ENCODE data around the gene PRKAB1.

PRKAB1 gene

DNA sequence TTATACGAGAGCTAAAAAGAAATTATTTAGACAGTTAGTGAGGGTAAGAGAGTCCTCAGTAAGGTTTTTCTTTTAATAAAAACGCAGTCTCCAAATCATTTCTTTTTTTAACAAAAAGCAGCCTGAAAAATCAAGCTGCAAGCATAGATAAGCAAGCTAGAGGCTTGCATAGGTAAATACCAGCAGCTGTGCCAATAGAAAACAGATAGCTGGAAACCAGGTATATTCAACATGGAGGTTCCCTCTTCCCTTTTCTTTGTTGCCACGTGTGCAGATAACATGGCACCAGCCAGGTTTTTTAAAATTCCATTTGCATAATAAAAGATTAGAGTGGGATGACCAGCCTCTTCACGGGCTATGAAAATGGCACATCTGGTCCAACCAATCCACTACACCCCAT lies 6.1 kb upstream of the PRKAB1 start:
- DNase-seq (ENCODE audit: low read depth, low spot score): no peak

DNA sequence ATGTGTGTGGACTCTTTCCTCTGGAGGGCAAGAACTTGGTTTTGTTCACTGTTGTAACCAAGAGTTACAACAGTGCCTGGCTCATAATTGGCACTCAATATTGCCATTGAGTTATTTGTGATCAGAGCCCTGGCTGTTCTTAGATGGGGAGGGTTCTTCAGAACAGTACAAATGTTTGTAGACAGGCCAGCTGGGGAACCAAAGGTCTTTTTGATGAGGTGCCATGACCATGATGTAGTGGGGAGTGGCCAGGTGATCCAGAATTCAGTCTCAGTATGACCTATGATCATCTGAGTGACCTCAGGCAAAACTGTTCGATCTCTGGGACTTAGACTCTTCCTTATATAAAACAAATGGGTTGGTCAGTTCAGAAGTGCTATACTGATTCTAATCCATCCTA lies 3.3 kb upstream of the PRKAB1 start:
- no peak for DNase-seq (ENCODE audit: low read depth, low spot score)

DNA sequence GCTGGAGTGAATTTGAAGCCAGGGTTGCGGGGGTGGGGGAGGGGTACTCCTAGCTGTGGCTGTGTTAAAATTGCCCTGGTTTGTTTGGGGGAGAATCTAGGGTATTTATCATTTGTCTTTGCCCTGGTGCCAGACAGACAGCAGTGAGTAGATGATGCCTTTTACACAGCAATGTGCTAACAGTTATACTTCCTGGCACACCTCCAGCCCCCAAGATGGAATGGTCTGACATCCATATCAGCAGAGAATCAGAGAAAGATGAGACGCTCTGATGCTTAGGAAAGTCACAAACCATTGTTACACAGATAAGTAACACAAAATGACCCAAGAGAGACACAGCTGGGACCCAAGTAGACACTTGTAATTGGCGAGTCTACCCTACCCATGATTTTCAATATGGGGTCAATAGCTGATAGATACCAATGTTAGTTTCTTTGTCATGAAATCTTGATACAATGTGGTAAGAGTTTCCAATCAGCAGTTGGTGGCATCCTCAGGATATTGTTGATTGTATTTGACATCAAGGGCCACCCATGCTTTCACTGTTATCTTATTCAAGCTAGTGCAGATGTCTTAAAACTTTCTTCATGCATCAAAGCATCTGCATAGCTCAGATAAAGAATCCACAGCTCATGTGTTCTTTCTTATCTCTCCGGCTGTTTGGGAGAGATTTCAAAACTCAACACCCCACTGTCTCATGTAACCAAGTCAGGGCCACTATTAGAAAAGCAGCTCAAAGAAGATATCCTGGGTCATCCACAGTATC lies 2.6 kb upstream of the PRKAB1 start:
- DNase-seq (ENCODE audit: low read depth, low spot score): no peak

DNA sequence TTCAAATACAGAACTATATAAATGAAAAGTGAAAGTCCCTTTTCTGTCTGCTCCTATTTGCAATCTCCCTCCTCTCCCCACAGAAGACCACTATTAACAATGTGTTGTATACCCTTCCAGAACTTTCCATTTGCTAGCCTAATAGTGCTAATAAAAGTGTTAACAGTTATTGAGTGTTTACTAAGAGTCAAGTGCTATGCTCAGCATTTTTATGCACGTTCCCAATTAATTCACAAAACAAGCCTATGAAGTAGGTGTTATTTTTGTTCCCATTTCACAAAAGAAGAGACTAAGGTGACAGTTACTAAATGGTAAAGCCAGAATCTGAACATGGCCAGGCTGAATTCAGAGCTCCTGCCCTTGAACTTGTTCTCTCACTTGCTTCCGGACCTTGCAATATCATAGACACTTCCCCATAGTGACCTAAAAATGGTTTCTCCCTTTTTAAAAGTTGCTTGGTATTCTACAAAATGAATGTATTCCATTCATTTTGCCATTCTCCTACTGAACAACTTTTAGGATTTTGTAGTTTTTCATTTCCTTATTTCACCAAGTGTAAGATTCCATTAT lies 1.6 kb upstream of the PRKAB1 start:
- DNase-seq (ENCODE audit: low read depth, low spot score): no peak

DNA sequence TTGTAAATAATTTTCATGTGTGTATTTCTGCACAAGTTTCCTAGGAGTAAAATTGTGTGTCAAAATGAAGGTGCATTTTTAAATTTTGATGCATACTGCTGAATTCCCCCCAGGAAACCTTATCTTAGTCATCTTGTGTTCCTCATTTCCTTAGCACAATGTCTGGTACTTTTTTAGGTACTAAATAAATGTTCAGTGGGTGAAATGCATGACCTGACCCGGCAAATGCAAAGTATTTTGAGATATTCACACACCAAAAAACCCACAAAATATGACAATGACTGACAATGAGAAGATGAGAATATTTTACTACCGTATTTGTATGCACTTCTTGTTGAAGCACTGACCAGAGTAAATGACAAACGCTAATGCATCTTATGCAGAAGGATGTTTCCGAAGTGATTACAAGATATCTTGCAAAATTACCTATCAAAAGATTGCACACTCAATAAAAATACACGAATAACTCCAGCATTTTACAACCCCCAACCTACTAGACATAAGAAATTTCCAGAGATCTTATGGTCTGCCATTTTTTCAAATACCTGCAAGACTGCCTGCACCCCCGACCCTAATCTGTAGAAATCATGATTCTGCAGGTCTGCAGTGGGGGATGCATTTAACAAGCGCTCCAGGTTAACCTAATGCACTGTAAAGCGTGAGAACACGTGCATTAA lies 895 bp upstream of the PRKAB1 start:
- no peak for DNase-seq (ENCODE audit: low read depth, low spot score)

DNA sequence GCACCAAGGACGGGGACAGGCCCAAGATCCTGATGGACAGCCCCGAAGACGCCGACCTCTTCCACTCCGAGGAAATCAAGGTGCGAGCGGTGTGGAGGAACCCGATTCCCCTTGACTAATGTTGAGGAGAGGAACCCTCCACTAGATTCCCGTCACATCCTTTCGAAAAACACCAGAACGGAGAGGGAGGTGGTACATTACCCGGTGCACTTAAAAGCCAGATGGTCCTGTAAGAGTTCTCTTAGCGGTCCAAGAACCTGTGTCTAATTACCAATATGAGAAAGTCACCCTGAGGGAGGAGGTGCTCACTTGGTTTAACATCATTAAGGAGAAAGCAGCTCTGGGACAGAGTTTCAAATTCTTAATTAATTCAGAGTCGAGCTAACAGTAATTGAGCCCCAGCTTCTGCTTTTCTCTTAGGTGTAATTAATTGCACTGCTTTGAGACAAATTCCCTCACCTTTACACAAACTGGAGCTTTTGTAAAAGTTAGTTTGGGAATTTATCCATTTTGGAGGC lies 450 bp downstream of the PRKAB1 start:
- DNase-seq (ENCODE audit: low read depth, low spot score): no peak

DNA sequence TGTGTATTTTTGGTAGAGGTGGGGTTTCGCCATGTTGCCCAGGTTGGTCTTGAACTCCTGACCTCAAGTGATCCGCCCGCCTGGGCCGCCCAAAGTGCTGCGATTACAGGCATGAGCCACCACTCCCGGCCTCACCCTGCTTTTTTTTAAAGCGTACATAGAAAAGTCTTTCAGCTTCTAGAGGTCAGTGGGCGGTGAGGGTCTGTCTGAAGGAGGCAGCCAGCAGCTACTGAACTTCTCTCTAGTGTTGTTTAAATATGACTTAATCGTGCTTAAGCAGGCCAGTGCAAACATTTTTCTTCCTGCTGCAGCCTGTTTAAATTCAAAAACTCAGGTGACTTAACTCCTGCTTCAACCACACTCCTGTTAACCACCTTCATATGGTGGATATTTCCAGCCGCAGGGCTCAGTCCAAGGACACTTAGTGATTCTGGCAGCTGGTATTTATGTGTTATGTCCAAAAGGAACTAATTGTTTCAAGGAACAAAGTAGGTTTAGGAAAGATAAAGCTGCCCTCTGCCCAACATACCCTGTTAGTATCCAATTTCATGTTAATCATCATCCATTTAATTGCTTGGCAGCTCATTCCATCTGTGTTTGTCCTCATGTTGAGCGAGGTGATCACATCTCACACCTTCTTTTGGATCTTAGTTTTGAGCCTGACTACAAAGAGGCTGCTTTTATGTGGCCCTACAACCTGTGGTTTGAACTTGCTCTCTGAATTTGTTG lies 2.0 kb downstream of the PRKAB1 start:
- no peak for DNase-seq (ENCODE audit: low read depth, low spot score)

DNA sequence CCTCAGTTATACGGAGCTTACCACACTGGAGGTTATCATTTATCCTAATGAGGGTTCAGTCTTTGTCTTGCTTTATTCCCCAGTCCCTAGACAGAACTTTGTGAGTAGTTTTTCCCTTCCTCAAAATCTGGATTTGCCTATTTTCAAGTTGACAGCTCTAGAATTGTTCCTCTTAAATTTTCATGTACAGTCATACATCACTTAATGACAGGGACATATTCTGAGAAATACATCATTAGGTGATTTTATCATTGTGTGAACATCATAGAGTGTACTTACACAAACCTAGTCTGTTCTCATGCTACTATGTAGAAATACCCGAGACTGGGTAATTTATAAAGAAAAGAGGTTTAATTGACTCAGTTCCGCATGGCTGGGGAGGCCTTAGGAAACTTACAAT lies 3.1 kb downstream of the PRKAB1 start:
- no peak for DNase-seq (ENCODE audit: low read depth, low spot score)

DNA sequence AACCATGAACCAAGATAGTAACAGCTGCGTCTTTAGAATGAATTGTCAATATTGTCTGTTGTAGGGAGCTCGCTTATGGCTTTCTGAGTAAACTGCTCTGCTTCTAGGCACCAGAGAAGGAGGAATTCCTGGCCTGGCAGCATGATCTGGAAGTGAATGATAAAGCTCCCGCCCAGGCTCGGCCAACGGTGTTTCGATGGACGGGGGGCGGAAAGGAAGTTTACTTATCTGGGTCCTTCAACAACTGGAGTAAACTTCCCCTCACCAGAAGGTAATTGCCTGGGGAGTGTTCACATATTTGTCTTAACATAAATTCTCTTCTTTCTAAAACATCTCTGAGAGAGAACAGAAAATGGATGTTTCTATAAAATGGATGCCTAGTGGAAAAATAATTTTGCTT lies 4.3 kb downstream of the PRKAB1 start:
- DNase-seq (ENCODE audit: low read depth, low spot score): no peak

DNA sequence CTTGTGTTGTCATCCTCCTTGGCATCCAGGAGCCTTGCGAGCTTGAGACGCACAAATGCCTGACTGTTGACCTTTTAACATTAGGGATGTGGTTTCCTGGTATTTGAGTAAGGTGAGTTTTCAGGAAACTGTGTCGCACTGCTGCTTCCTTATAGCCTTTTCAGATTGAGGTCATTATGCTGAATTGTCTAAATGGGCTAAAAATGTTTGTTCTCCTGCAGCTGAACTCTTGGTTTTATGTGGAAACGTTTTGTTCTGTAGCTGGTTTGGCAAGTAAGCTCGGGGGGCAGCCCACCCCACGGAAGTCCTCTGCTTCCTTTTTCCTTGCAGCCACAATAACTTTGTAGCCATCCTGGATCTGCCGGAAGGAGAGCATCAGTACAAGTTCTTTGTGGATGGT lies 5.7 kb downstream of the PRKAB1 start:
- no peak for DNase-seq (ENCODE audit: low read depth, low spot score)

DNA sequence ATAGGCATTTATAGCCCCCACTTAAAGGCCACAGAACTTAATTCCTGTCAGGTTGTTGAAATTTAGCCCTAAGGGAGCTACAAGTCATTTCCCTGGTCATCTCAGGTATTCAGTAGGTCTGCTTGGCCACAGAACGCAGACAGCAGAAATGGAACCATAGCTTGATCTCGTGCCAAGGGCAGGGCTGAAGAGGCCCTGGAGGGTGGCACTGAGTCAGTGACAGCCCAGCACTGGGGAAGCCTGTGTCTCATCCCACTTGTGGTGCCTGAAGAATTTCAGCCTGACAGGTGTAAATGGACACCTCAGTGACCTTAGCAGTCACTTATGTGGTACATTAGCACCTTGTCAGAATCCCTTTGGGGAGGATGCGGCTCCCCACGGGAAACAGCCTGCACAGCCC lies 6.6 kb downstream of the PRKAB1 start:
- no peak for DNase-seq (ENCODE audit: low read depth, low spot score)

DNA sequence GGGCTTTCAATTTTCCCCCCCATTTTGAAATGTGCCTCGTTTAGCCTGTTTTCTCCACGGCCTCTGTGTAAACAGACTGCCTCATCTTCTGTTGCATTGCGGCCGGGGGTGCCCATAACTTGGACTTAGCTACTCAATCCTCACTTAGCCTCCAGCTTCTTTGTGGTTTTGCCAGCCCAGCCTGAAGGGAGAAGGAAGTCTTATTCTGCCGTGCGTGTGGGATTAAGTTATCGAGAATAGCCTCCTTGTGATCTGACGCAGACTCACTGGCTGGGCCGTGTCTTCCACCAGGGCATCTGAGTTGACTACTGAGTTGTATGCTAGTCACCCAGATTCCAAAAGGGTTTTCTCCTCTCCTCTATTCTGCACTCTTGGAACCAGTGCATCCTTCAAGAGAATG lies 8.1 kb downstream of the PRKAB1 start:
- no peak for DNase-seq (ENCODE audit: low read depth, low spot score)

DNA sequence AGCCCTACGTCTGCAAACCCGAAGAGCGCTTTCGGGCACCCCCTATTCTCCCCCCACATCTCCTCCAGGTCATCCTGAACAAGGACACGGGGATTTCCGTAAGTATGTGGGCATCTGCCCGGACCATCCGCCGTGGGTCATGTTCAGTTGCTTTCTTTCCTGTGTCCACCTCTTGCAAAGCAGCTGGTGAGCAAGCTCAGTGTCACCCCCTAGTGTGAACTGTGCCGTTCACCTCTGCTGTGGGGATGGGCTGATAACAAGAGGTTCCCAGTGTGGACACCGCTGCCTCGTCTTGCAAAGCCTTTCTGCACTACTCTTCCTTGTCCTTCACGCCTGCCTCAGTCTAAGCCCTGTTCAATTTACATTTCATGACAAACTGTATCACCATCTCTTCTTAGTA lies 8.6 kb downstream of the PRKAB1 start:
- DNase-seq (ENCODE audit: low read depth, low spot score): no peak

DNA sequence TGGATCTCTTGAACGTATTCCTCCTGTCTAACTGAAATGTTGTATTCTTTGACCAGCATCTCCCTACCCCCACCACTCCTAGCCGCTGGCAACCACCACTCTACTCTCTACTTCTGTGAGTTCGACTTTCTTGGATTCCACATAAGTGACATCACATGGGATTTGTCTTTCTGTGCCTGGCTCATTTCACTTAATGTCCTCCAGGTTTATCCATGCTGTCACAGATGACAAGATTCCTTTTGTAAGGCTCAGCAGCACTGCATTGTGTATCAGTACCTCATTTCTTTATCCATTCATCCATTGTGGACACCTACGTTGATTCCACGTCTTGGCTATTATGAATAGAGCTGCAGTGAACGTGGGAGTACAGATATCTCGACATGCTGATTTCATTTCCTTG lies 10.5 kb downstream of the PRKAB1 start:
- DNase-seq (ENCODE audit: low read depth, low spot score): no peak

DNA sequence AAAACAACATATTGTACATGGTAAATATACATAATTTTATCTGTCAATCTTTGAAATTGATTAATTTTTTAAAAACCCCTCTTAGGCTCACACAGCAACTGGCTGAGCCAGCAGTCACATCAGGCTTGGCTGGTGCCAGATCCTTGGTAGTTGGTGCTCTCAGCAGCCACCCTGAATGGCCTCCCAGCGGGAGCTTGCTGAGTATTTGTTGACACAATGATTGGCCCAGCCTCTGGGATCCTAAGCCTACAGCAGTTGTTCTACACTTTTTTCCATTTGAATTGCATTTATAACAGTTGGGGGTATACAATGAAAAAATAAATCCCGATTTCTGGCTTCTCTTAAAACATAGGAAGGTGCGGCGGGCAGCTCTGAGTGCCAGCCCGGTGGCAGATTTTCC lies 11.1 kb downstream of the PRKAB1 start:
- no peak for DNase-seq (ENCODE audit: low read depth, low spot score)

DNA sequence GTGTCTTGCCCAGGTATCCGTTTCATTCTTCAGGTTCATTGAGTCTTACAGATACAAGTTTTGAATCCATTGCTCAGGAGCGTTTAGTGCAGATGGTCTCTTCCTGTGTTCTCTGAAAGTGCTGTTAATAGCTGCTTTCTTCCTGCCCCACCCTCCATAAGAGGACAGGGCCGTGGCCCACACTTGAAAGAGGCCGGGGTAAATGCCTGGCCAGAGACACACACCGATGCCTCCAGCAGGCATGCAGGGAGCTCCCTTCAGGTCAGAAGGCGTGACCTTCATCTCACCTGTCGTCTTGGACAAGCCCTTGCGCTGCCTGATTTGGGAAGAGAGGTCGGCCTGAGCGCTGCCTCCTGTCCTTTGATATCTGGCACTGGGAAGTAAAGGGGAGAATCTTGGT lies 11.6 kb downstream of the PRKAB1 start:
- no peak for DNase-seq (ENCODE audit: low read depth, low spot score)

DNA sequence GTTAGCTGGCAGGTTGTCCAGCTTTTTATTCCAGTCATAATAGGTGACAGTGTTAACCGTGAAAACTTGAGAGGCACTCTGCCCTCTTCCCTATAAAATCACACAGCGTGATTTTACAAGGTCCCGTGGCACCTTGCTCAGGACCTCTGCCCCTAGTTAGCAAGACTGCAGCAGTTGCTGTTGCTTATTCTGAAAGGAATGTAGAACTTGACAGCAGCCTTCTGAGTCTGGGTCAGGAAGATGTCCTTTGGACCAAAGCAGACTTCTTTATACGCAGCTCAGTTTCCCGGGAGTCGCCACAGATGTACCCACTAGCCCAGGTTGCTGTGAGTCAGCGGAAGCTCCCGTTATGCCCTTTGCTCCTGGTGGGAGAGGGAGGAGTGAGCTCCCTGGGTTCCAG lies 13.2 kb downstream of the PRKAB1 start:
- no peak for DNase-seq (ENCODE audit: low read depth, low spot score)

DNA sequence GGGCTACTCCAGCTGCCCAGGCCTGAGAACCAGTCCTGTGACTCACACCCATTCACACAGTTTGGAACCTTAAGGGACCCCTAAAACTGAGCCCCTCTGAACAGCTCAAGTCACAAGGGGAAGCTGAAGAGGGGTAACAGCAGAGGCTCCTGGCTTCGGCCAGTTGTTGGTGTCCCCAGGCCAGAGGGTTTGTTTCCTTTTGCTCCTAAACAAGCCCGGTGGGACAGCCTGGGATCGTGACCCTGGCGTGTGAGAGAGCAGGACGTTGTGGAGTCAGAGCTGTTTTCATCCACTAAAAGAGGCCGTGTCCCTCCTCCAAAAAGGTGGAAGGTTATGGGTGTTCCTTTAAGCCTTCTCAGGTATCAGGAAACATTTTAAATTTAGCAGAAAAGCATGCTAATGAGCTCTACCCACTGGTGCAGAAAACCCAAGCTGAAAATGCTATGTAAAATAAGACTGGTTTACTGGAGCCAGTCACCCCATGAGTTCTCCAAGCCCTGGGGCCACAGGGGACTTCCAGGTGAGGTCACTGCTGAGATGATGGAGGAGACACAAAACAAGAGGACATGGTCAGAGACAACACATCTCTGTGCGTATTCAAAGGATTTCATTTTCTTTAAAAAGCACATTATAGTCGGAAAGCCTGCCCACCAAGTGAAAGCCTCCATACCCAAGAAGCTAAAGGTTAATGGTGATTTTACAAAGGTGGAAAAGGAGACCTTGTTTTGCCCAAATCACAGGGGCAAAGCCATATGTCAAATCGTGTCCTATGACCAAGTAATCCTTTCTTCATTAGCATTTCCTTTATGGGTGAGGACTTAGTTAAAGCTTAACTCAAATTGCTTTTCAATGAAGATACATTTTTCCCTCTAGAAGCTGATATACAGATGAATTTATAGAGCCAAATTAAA lies 14.1 kb downstream of the PRKAB1 start:
- DNase-seq (ENCODE audit: low read depth, low spot score): no peak

DNA sequence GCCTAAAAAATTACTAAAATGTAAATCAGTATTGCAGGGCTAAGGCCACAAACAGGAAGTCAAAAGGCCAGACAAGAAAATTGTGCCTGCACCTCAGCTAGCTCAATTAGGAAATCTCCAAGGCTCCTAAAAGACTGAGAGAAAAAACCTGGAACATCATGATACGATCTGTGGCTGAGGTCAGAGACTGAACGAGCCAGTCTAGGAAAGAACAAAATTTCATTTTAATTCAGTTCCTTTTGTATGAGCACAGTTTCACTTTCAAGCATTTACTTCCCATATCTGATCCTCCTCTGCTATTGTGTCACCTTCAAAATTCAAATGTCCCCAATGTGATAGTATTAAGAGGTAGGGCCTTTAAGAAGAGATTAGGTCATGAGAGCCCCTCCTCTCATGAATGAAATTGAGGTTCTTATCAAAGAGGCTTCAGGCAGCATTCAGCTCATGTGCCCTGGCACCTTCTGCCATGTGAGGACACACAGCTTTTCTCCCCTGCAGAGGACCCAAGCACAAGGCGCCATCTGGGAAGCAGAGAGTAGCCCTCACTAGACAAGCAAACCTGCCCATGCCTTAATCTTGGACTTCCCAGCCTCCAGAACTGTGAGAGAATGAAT lies 14.8 kb downstream of the PRKAB1 start:
- no peak for DNase-seq (ENCODE audit: low read depth, low spot score)

DNA sequence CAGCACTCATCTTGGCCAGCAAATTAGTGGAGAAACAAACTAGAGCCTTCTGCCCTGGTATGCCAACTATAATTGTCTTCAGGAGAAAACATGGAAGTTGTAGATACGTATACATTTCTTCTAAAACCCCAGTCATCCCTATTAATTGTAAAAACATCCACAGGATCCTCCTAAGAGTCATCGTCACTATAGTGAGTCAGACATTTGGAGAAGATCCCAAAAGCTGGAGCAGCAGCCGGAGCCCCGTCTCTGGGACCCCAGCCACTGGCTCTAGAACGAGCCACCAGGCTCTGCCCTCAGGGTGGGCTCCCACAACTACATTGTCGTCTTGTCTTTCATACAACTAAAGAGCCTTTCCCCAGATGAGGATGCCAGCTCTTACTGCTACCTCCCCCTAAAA lies 15.5 kb downstream of the PRKAB1 start:
- no peak for DNase-seq (ENCODE audit: low read depth, low spot score)

DNA sequence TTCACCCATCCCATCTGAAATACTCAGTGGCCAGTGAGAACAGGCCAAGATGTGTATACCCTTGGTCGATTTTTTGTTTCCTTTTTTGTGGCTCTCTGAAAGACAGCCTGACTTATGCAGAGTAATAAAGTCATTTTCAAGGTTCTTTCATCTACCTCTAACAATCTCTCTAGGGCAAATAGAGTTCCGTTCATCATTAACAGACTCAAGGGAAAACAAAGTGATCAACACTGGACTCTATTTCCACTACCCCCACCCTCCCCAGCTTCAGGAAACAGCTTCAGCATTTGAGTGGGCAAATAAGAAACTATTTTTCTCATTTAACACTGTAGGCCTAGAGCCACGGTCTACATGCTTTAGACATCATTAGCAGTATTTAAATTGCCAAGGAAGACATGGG lies 15.9 kb downstream of the PRKAB1 start:
- DNase-seq (ENCODE audit: low read depth, low spot score): no peak
